Ovary (tissue), 9 donors: ENCODE measurements around the gene ALPG. TPM values are rescaled to one million over a fixed set of nuclear protein-coding genes. Genes with fewer than 3 reads are reported as not detected.

Source experiments
- DNase-seq, 5 donors: peaks; one replicate each; pipeline ENCODE4 v3.0.0-alpha.2; 2019 to 2020
- H3K27ac ChIP-seq, 2 donors: fragments of 200-600 bp; one replicate each; pipeline versions ENCODE4 v1.5.1 to v1.8.0; 2019 to 2022
- H3K27me3 ChIP-seq: fragments of 200-600 bp; one replicate; pipeline ENCODE4 v1.8.0; 2022
- H3K36me3 ChIP-seq: fragments of 200-600 bp; sonication (generic); one replicate; pipeline ENCODE4 v1.5.1; 2019
- H3K4me1 ChIP-seq: one replicate; pipeline ENCODE4 v1.8.1; 2013; ENCODE audit warnings: mild to moderate bottlenecking, moderate library complexity; ENCODE audit not compliant: insufficient read depth
- H3K4me3 ChIP-seq: fragments of 200-600 bp; sonication (generic); one replicate; pipeline ENCODE4 v1.5.1; 2017
- H3K9me3 ChIP-seq, 2 donors: fragments of 200-600 bp in 1 of 2; sonication (generic) in 1 of 2; one replicate each; pipeline versions ENCODE4 v1.5.1 to v1.8.1; 2013 to 2019; ENCODE audit warnings: mild to moderate bottlenecking in 1 of 2, moderate library complexity in 1 of 2
- CTCF ChIP-seq, 3 donors: fragments of 450-650 bp in 2 of 3; fragments of 200-600 bp in 1 of 3; IDR thresholded peaks; one replicate each; pipeline versions ENCODE4 v1.5.1 to v1.8.0; 2016 to 2022; ENCODE audit warnings: antibody characterized with exemption in 3 of 3, mild to moderate bottlenecking in 1 of 3
- EP300 ChIP-seq: sonication (generic); formaldehyde crosslinking; IDR thresholded peaks from one replicate; pipeline ENCODE4 v1.6.1; 2017; ENCODE audit warnings: antibody characterized with exemption
- POLR2A ChIP-seq: fragments of 450-650 bp; IDR thresholded peaks from one replicate; pipeline ENCODE4 v1.6.1; 2017; ENCODE audit warnings: antibody characterized with exemption, mild to moderate bottlenecking, moderate library complexity
- WGBS, 3 donors: extraction: QIAGEN DNeasy Blood & Tissue Kit in 1 of 3; methylation state at CpG; one replicate each; pipeline versions ENCODE4 v1.1.5 to v1.1.7; 2013 to 2017; 5-methylcytosine and 5-hydroxymethylcytosine counted together
- intact Hi-C, 4 donors: fragments of 100-400 bp; cut with DNase I; formaldehyde crosslinking; loops; one replicate each; pipeline versions ENCODE4 v1.11.0 to v1.15.1; 2022 to 2023
- polyA plus RNA-seq, 2 donors: library from polyadenylated mRNA; stranded (reverse); fragments of 200-250 nt in 1 of 2; fragments of 350-450 nt in 1 of 2; fragmentation: Illumina TruSeq in 1 of 2; extraction: RNeasy Lipid Tissue Mini Kit (QIAGEN cat#74804) in 1 of 2; gene quantifications; one replicate each; pipeline ENCODE4 v1.2.3, GENCODE V29; 2013 to 2014
- total RNA-seq, 7 donors: library from RNA; depleted of rRNA in 2 of 7; stranded (reverse); fragments of >200 nt in 2 of 7; fragmentation: NEBNext Ultra II Directional in 3 of 7; extraction: Animal tissue kit (Norgen Biotek cat#: 25700) in 3 of 7; gene quantifications; one replicate each; pipeline versions ENCODE4 v1.1.0 to v1.2.4, GENCODE V29; 2016 to 2023
- donor health status: DM: no; HTN: no; CAD: no; lungs with moderate emphysema.
- donor health status: DM: no; HTN: no; CAD: no.
- donor health status: Bipolar disorder and iron deficiency.
- donor health status: DM: yes; HTN: yes; CAD: no.
- donor health status: DM: no; HTN: no; CAD: no.
- donor health status: DM: yes; HTN: yes; CAD: no.

ALPG gene
- total and polyA plus RNA-seq, 9 donors, result 0.02 to 0.36 (median 0.11) TPM; not detected in 6

DNA sequence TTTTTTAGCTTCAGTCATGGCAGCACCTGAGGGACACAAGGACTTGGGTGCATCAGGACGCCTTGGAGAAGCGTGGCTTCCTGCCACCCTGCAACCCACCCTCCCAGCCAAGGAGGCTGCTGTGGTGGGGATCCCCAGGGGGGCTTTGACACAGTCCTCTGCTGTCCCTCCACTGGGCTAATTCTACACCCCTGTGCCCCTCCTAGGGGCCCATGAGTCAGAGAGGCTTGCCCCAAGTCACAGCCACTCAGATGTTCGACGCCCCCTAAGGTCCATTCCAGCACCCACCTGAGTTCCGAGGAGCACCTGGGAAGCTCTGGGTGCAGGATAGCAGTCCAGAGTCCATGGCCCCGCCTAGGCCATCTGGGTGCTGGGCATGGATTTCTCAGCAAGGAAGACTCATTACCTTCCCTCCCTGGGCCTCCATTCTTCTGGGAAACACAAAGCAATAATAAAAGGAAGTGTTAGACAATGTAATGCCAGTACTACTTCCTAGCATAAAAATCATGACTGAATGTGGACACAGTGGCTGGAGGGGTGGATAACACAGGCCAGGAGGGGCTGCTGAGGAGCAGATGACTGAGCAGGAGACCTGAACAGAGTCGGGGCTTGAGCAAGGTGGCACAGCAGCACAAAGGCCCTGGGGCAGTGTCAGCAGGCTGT, 3.7 kb downstream of the ALPG start:
- no peak for TF ChIP-seq POLR2A
- no peak for TF ChIP-seq EP300
- no peak for TF ChIP-seq CTCF (IDR thresholded peaks at IDR 0.05)
- no peak overlapping the region for H3K4me3 ChIP-seq
- H3K36me3 ChIP-seq, result no peaks in the 10 kb centered on the region
- H3K27me3 ChIP-seq, result no peaks in the 10 kb centered on the region
- no peak overlapping the region for H3K27ac ChIP-seq
- intact Hi-C loops, result no loop called here
- no peaks in the 10 kb centered on the region for H3K9me3 ChIP-seq
- WGBS, 3 donors, result 84 to 86% (median 84%) methylated on average over 7 of the region's 7 CpGs
- no peaks in the 10 kb centered on the region for H3K4me1 ChIP-seq
- DNase-seq, result no peak

- H3K27me3 ChIP-seq, result no peaks in the 10 kb centered on the region
- no peak for DNase-seq
- WGBS, 3 donors, result 88 to 91% (median 89%) methylated on average over 6 of the region's 6 CpGs
- H3K9me3 ChIP-seq, result no peaks in the 10 kb centered on the region
- H3K4me3 ChIP-seq, result no peak overlapping the region
- H3K36me3 ChIP-seq, result no peaks in the 10 kb centered on the region
- intact Hi-C loops, result no loop called here
- TF ChIP-seq CTCF (IDR thresholded peaks at IDR 0.05), result no peak
- H3K27ac ChIP-seq, result no peak overlapping the region
- no peaks in the 10 kb centered on the region for H3K4me1 ChIP-seq
Observed at GRCh38 chr2:232411901-232412629, 5.4 kb downstream of the ALPG start.

- no peak overlapping the region for H3K27ac ChIP-seq
- H3K4me3 ChIP-seq, result no peak overlapping the region
- no peaks in the 10 kb centered on the region for H3K9me3 ChIP-seq
- no peaks in the 10 kb centered on the region for H3K4me1 ChIP-seq
- WGBS, 3 donors, result 56 to 63% (median 57%) methylated on average over 5 of the region's 5 CpGs
- TF ChIP-seq CTCF (IDR thresholded peaks at IDR 0.05) (no peak), EP300 (no peak), POLR2A (no peak)
- DNase-seq, result no peak
- intact Hi-C loops, result no loop called here
- H3K36me3 ChIP-seq, result no peaks in the 10 kb centered on the region
- H3K27me3 ChIP-seq, result no peaks in the 10 kb centered on the region
Observed at GRCh38 chr2:232412986-232413385, 6.3 kb downstream of the ALPG start.

GRCh38 chr2:232415138-232415690, 8.6 kb downstream of the ALPG start:
- Histone ChIP-seq H3K27me3 (no peaks in the 10 kb centered on the region), H3K4me3 (no peak overlapping the region), H3K4me1 (peaks cover 5% of the 10 kb centered on the region), H3K9me3 (no peaks in the 10 kb centered on the region), H3K36me3 (no peaks in the 10 kb centered on the region), H3K27ac (no peak overlapping the region)
- TF ChIP-seq EP300 (no peak), CTCF (IDR thresholded peaks at IDR 0.05) (no peak), POLR2A (no peak)
- intact Hi-C loops, result no loop called here
- 81 to 85% (median 85%) methylated on average over 6 to 8 of the region's 8 CpGs for WGBS, 3 donors
- DNase-seq, result no peak
